Loucy (cell line): ENCODE data around the gene CALML4.

Experiments
- EZH2phosphoT487 ChIP-seq: fragments of 200-600 bp; IDR thresholded peaks from 2 replicates; pipeline ENCODE4 v1.6.1; 2018; ENCODE audit warnings: antibody characterized with exemption, mild to moderate bottlenecking, moderate library complexity, borderline replicate concordance
- TF ChIP-seq, protein P1 (sequence below): fragments of 200-600 bp; sonication (generic); conservative IDR thresholded peaks from 2 replicates; pipeline ENCODE4 v1.5.1; 2014; ENCODE audit warnings: mild to moderate bottlenecking, antibody characterized with exemption, low read length

DNA sequence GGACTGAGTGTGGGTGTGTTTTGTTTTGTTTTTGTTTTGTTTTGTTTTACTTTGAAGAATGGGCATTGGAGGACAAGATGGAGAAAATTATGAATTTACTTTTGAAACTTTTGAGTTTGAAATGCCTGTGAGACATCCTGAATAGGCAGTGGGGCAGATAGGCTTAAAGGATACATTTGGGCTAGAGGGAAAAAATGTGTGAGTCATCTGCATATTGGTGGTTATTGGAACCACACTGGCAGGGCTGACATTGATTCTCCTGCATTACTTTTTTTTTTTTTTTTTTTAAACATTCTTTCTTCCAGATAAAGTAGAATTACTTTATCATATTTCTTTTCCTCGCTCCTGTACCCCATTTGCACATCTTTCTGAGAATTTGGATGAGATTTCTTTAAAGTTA, 56.1 kb downstream of the CALML4 start:
- TF ChIP-seq, protein P1, sequence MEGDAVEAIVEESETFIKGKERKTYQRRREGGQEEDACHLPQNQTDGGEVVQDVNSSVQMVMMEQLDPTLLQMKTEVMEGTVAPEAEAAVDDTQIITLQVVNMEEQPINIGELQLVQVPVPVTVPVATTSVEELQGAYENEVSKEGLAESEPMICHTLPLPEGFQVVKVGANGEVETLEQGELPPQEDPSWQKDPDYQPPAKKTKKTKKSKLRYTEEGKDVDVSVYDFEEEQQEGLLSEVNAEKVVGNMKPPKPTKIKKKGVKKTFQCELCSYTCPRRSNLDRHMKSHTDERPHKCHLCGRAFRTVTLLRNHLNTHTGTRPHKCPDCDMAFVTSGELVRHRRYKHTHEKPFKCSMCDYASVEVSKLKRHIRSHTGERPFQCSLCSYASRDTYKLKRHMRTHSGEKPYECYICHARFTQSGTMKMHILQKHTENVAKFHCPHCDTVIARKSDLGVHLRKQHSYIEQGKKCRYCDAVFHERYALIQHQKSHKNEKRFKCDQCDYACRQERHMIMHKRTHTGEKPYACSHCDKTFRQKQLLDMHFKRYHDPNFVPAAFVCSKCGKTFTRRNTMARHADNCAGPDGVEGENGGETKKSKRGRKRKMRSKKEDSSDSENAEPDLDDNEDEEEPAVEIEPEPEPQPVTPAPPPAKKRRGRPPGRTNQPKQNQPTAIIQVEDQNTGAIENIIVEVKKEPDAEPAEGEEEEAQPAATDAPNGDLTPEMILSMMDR = no peak
- no peak for TF ChIP-seq EZH2phosphoT487
